ENCODE results near the gene FILIP1L.

- no peak for TF ChIP-seq CTCF (IDR thresholded peaks at IDR 0.05)
- TF ChIP-seq EZH2 (IDR thresholded peaks at IDR 0.05): no peak
Observed at GRCh38 chr3:99947356-99947755, 166.9 kb downstream of the FILIP1L start.
